Progenitor cell of endocrine pancreas (in vitro differentiated cells): ENCODE results near the gene GPR22. TPM values are rescaled to one million over a fixed set of nuclear protein-coding genes. Genes with fewer than 3 reads are reported as not detected.

Experiments
- DNase-seq: peaks from one replicate; pipeline ENCODE4 v3.0.0; 2021; ENCODE audit warnings: low spot score; ENCODE audit not compliant: unreplicated experiment
- H3K27ac Mint-ChIP-seq: 2 replicates; pipeline ENCODE4 v1.8.0; 2021; ENCODE audit warnings: mild to moderate bottlenecking, moderate library complexity, mixed read lengths
- H3K27me3 Mint-ChIP-seq: 2 replicates; pipeline ENCODE4 v1.8.0; 2021; ENCODE audit warnings: mixed read lengths
- H3K36me3 Mint-ChIP-seq: 2 replicates; pipeline ENCODE4 v1.8.0; 2022; ENCODE audit warnings: mixed read lengths; ENCODE audit not compliant: insufficient read depth
- H3K4me1 Mint-ChIP-seq: 2 replicates; pipeline ENCODE4 v1.8.0; 2021; ENCODE audit warnings: low read depth, mixed read lengths
- H3K4me3 Mint-ChIP-seq: 2 replicates; pipeline ENCODE4 v1.8.0; 2021; ENCODE audit warnings: low read depth, mild to moderate bottlenecking, moderate library complexity, mixed read lengths
- H3K9me3 Mint-ChIP-seq: 2 replicates; pipeline ENCODE4 v1.8.0; 2021; ENCODE audit warnings: low read depth, mixed read lengths
- CTCF ChIP-seq: fragments of 200-600 bp; sonication (generic); IDR thresholded peaks from one replicate; pipeline ENCODE4 v1.5.0; 2021; ENCODE audit warnings: antibody characterized with exemption, mild to moderate bottlenecking; ENCODE audit not compliant: unreplicated experiment
- total RNA-seq: library from RNA; stranded (reverse); gene quantifications from 2 replicates; pipeline ENCODE4 v1.2.1, GENCODE V29; 2021

The GPR22 gene
- total RNA-seq, 1 donor from 2014 or later = not detected

GRCh38 chr7:107464666-107465226 is 5.1 kb upstream of the GPR22 start:
- Mint-ChIP-seq H3K27me3 (no peaks in the 10 kb centered on the region), H3K27ac (no peak overlapping the region), H3K4me1 (peaks cover 1% of the 10 kb centered on the region), H3K4me3 (no peak overlapping the region), H3K9me3 (no peaks in the 10 kb centered on the region), H3K36me3 (no peaks in the 10 kb centered on the region)
- DNase-seq = no peak
- no peak for TF ChIP-seq CTCF

GRCh38 chr7:107467972-107468371 is 1.9 kb upstream of the GPR22 start:
- Mint-ChIP-seq H3K4me3 (no peak overlapping the region), H3K36me3 (no peaks in the 10 kb centered on the region), H3K27me3 (no peaks in the 10 kb centered on the region), H3K27ac (no peak overlapping the region), H3K9me3 (no peaks in the 10 kb centered on the region), H3K4me1 (peaks cover 1% of the 10 kb centered on the region)
- no peak for DNase-seq
- TF ChIP-seq CTCF = no peak

GRCh38 chr7:107468824-107469223 is 1.0 kb upstream of the GPR22 start:
- Mint-ChIP-seq H3K9me3 (no peaks in the 10 kb centered on the region), H3K27ac (no peak overlapping the region), H3K27me3 (no peaks in the 10 kb centered on the region), H3K4me1 (peaks cover 1% of the 10 kb centered on the region), H3K36me3 (no peaks in the 10 kb centered on the region), H3K4me3 (no peak overlapping the region)
- no peak for DNase-seq
- no peak for TF ChIP-seq CTCF

GRCh38 chr7:107471292-107472070 is 1.6 kb downstream of the GPR22 start:
- Mint-ChIP-seq H3K4me1 (no peaks in the 10 kb centered on the region), H3K4me3 (no peak overlapping the region), H3K27me3 (no peaks in the 10 kb centered on the region), H3K27ac (no peak overlapping the region), H3K9me3 (no peaks in the 10 kb centered on the region), H3K36me3 (no peaks in the 10 kb centered on the region)
- DNase-seq = no peak
- TF ChIP-seq CTCF = no peak

GRCh38 chr7:107472116-107472515 is 2.3 kb downstream of the GPR22 start:
- no peaks in the 10 kb centered on the region for H3K27me3 Mint-ChIP-seq
- H3K4me1 Mint-ChIP-seq = no peaks in the 10 kb centered on the region
- no peak for TF ChIP-seq CTCF
- H3K4me3 Mint-ChIP-seq = no peak overlapping the region
- no peak for DNase-seq
- no peak overlapping the region for H3K27ac Mint-ChIP-seq
- H3K9me3 Mint-ChIP-seq = no peaks in the 10 kb centered on the region
- H3K36me3 Mint-ChIP-seq = no peaks in the 10 kb centered on the region
